OCI-LY1 (cell line): ENCODE results near the gene SNAPC4.

Experiments
- H2AFZ ChIP-seq: fragments of 200-600 bp; sonication (generic), shearing (Covaris generic); 2 replicates; pipeline ENCODE4 v1.6.0; 2014; ENCODE audit warnings: antibody characterized with exemption, mild to moderate bottlenecking, low read length
- H3F3A ChIP-seq: fragments of 200-600 bp; sonication (generic), shearing (Covaris generic); 2 replicates; pipeline ENCODE4 v1.6.0; 2014; ENCODE audit warnings: mild to moderate bottlenecking, antibody characterized with exemption, low read length, moderate library complexity; ENCODE audit not compliant: insufficient read depth
- H3K27ac ChIP-seq: fragments of 200-600 bp; sonication (generic); 2 replicates; pipeline ENCODE4 v1.5.1; 2014; ENCODE audit warnings: low read length, mixed run types, mild to moderate bottlenecking, low read depth; ENCODE audit not compliant: poor library complexity, severe bottlenecking
- H3K27me3 ChIP-seq: fragments of 200-600 bp; sonication (generic); 2 replicates; pipeline ENCODE4 v1.6.0; 2014; ENCODE audit warnings: antibody characterized with exemption, mild to moderate bottlenecking, low read length, moderate library complexity; ENCODE audit not compliant: insufficient read depth
- H3K36me3 ChIP-seq: fragments of 200-600 bp; sonication (generic); 2 replicates; pipeline ENCODE4 v1.6.1; 2014; ENCODE audit warnings: mild to moderate bottlenecking, antibody characterized with exemption, low read length, moderate library complexity, mixed read lengths; ENCODE audit not compliant: insufficient read depth
- H3K4me1 ChIP-seq: fragments of 200-600 bp; sonication (generic); 2 replicates; pipeline ENCODE4 v1.5.1; 2014; ENCODE audit warnings: mild to moderate bottlenecking, low read length, moderate library complexity; ENCODE audit not compliant: insufficient read depth, severe bottlenecking
- H3K4me2 ChIP-seq: fragments of 200-600 bp; sonication (generic), shearing (Covaris generic); 2 replicates; pipeline ENCODE4 v1.6.1; 2014; ENCODE audit warnings: low read length
- H3K4me3 ChIP-seq: fragments of 200-600 bp; sonication (generic); 2 replicates; pipeline ENCODE4 v1.5.1; 2014; ENCODE audit warnings: low read length, low read depth, mild to moderate bottlenecking, mixed read lengths; ENCODE audit not compliant: poor library complexity, severe bottlenecking
- H3K79me2 ChIP-seq: fragments of 200-600 bp; shearing (Covaris generic); 2 replicates; pipeline ENCODE4 v1.6.1; 2016; ENCODE audit warnings: mixed run types, low read length, mixed read lengths; ENCODE audit not compliant: insufficient read depth
- H3K9ac ChIP-seq: fragments of 200-600 bp; sonication (generic), shearing (Covaris generic); 2 replicates; pipeline ENCODE4 v1.6.1; 2014; ENCODE audit warnings: mild to moderate bottlenecking, low read length, mixed read lengths
- H3K9me2 ChIP-seq: fragments of 200-600 bp; sonication (generic), shearing (Covaris generic); 2 replicates; pipeline ENCODE4 v1.6.1; 2014; ENCODE audit warnings: low read depth, mild to moderate bottlenecking, low read length, mixed read lengths
- H3K9me3 ChIP-seq: fragments of 200-600 bp; shearing (Covaris generic); 2 replicates; pipeline ENCODE4 v1.6.1; 2014; ENCODE audit warnings: low read length, mixed read lengths
- H4K20me1 ChIP-seq: fragments of 200-600 bp; sonication (generic), shearing (Covaris generic); 2 replicates; pipeline ENCODE4 v1.6.0; 2016; ENCODE audit warnings: mild to moderate bottlenecking, low read length; ENCODE audit not compliant: insufficient read depth
- CTCF ChIP-seq: fragments of 200-600 bp; sonication (generic), shearing (Covaris generic); IDR thresholded peaks from 2 replicates; pipeline ENCODE4 v1.5.1; 2017; ENCODE audit warnings: mild to moderate bottlenecking, antibody characterized with exemption, low read length, moderate library complexity, mixed read lengths
- EZH2 ChIP-seq: fragments of 200-600 bp; sonication (generic), shearing (Covaris generic); IDR thresholded peaks from 2 replicates; pipeline ENCODE4 v1.8.0; 2017; ENCODE audit warnings: borderline replicate concordance, mixed run types, mild to moderate bottlenecking, antibody characterized with exemption, low read length, moderate library complexity, mixed read lengths

The SNAPC4 gene

GRCh38 chr9:136379003-136379287, 21.0 kb downstream of the SNAPC4 start:
- no peaks in the 10 kb centered on the region for H3K9me3 ChIP-seq
- no peaks in the 10 kb centered on the region for H3K79me2 ChIP-seq
- no peaks in the 10 kb centered on the region for H3K9me2 ChIP-seq
- H3K36me3 ChIP-seq: peaks cover 72% of the 10 kb centered on the region
- H3K27ac ChIP-seq: no peak overlapping the region
- no peak overlapping the region for H3K4me2 ChIP-seq
- H3F3A ChIP-seq: no peaks in the 10 kb centered on the region
- H4K20me1 ChIP-seq: no peaks in the 10 kb centered on the region
- H2AFZ ChIP-seq: no peak overlapping the region
- TF ChIP-seq EZH2 (no peak), CTCF (no peak)
- no peak overlapping the region for H3K4me3 ChIP-seq
- H3K27me3 ChIP-seq: no peaks in the 10 kb centered on the region
- H3K9ac ChIP-seq: no peak overlapping the region
- no peaks in the 10 kb centered on the region for H3K4me1 ChIP-seq

DNA sequence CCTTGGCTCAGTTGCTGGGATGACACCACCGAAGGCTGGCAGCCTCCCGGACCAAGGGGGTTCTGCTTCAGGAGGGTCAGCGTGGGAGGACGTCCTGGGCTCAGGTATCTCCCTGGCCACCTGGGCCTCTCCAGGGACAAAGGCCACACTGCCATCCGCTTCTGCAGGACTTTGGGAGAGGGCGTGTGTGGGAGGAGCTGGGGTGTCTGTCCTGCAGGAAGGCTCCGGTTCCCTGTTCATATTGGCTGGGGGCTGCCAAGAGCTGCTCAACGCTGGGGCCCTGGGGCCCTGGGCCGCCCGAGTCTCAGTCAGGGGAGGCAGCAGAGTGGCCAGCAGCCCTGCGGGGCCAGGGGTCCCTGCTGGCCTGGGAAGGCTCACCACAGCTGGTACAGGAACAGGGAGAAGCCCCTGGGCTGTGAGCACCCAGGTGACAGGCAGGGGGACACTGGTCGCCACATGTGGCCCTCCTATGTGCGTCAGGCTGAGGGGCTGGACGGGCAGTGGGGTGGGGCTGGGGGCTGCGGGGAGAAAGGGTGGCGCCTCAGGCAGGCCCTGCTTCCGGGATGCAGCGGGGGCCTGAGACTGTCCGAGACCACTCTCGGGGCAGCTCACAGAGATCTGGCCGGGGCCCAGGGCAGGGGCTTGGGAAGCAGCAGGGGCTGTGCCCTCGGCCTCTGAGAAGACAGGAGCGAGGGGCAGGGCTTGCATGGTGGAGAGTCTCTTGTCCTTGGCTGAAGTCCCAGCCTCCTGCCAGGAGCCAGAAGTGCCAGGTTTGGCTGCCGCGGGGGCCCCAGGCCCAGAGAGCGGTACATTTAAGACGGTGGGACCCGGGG, 21.6 kb downstream of the SNAPC4 start:
- no peak overlapping the region for H3K4me2 ChIP-seq
- no peaks in the 10 kb centered on the region for H3K79me2 ChIP-seq
- H2AFZ ChIP-seq: no peak overlapping the region
- no peak overlapping the region for H3K9ac ChIP-seq
- no peaks in the 10 kb centered on the region for H3K4me1 ChIP-seq
- H3F3A ChIP-seq: no peaks in the 10 kb centered on the region
- no peaks in the 10 kb centered on the region for H3K27me3 ChIP-seq
- H3K27ac ChIP-seq: no peak overlapping the region
- H3K4me3 ChIP-seq: no peak overlapping the region
- TF ChIP-seq CTCF (no peak), EZH2 (no peak)
- H3K9me3 ChIP-seq: no peaks in the 10 kb centered on the region
- peaks cover 67% of the 10 kb centered on the region for H3K36me3 ChIP-seq
- H4K20me1 ChIP-seq: no peaks in the 10 kb centered on the region
- H3K9me2 ChIP-seq: no peaks in the 10 kb centered on the region

DNA sequence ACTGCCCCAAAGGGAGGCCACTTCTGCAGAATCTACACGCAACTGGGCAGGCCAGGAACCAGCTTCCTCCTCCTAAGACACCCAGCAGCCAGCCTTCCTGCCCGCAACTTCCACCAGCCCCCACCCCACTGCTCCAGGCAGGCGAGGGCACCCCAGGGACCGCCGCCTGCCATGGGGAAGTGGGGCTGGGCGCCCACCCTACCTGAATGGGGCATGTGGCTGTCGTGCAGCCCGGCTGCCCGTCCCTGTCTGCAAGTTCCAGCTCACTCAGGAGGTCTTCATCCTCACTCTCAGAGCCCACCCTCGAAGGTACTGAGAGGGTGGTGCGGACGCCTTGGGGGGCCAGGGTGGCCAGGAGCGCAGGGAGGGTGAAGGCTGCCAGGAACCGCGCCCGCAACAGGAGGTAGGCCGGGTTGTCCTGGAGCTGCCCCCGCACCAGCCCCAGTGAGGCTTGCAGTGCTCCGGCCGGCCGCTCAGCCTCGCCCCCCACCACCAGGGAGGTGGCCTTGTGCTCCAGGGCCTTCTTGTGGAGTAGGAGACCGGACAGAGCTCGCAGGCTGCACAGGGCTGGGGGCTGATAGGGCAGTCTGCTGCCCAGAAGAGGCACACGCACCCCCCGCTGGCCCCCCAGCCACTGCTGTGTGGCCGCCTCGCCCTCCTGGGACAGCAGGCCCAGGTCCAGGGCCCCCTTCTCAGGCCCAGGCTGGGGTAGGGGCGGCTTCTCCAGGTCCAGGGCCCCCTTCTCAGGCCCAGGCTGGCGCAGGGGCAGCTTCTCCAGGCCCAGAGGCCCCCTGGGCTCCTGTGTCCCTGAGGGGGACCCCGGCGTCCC, 22.4 kb downstream of the SNAPC4 start:
- Histone ChIP-seq H3K9me3 (no peaks in the 10 kb centered on the region), H3K4me2 (no peak overlapping the region), H3K4me1 (no peaks in the 10 kb centered on the region), H3K27me3 (no peaks in the 10 kb centered on the region), H3F3A (no peaks in the 10 kb centered on the region), H3K4me3 (no peak overlapping the region), H3K27ac (no peak overlapping the region), H2AFZ (no peak overlapping the region), H3K9ac (no peak overlapping the region), H3K9me2 (no peaks in the 10 kb centered on the region), H4K20me1 (no peaks in the 10 kb centered on the region), H3K36me3 (peaks cover 60% of the 10 kb centered on the region), H3K79me2 (no peaks in the 10 kb centered on the region)
- no peak for TF ChIP-seq CTCF
